ENCODE measurements around the gene MIGA1. TPM values are rescaled to one million over a fixed set of nuclear protein-coding genes. Genes with fewer than 3 reads are reported as not detected.

The MIGA1 gene
- total and polyA plus RNA-seq, 2 of the 4 experiments (the other 2 are of a cell fraction) = 5.7 to 16.3 TPM

- no peaks in the 10 kb centered on the region for H3K27me3 ChIP-seq (ENCODE audit: control insufficient read depth, insufficient read depth, low read length)
- H3K4me1 ChIP-seq (ENCODE audit: control insufficient read depth, insufficient read depth, low read length) = peaks cover 4% of the 10 kb centered on the region; the same call in 1 of the 2 replicates
- BruUV-seq (replicated peaks) = no TSS peak
- no peak overlapping the region for H2AFZ ChIP-seq (replicated peaks; ENCODE audit: low read length, poor library complexity)
- H3K4me3 ChIP-seq (ENCODE audit: insufficient read depth, low read depth, low read length) = no peak overlapping the region
- no peak overlapping the region for H2AK5ac ChIP-seq (ENCODE audit: low read depth, low read length)
- peaks cover 2% of the 10 kb centered on the region; the same call in 1 of the 2 replicates for H3K36me3 ChIP-seq (ENCODE audit: control insufficient read depth, insufficient read depth, low read length)
- no peak overlapping the region for H3K23ac ChIP-seq (ENCODE audit: low read depth, low read length)
- H3K4me2 ChIP-seq (ENCODE audit: low read depth, low read length) = no peak overlapping the region
- DNase-seq (no peak), ATAC-seq (ENCODE audit: low read depth) (no peak)
- no peaks in the 10 kb centered on the region for H4K20me1 ChIP-seq (ENCODE audit: insufficient read depth, low read length)
- no peak overlapping the region for H3K56ac ChIP-seq (ENCODE audit: extremely low read depth, insufficient read depth, low read length)
- CTCF ChIA-PET = interaction anchor here (0.5 kb wide), 1 partner anchor 240 kb away, joined by 7 read pairs; no protein-coding TSS in a partner anchor
- in situ Hi-C loops (cut with MboI; ENCODE audit: low sequenced_read_pairs) (no loop called here), intact Hi-C loops (cut with micrococcal nuclease) (no loop called here), dilution Hi-C loops (cut with HindIII; ENCODE audit: low sequenced_read_pairs, unreplicated experiment) (no loop called here)
- no peak overlapping the region for H2BK120ac ChIP-seq (ENCODE audit: low read depth, low read length)
- H3K18ac ChIP-seq (ENCODE audit: low read depth, low read length) = no peak overlapping the region
- TF ChIP-seq CEBPB (IDR thresholded peaks at IDR 0.05; ENCODE audit: low read depth, low read length) = no peak
- no peak overlapping the region for H2BK20ac ChIP-seq (ENCODE audit: low read depth, low read length)
- H3K9ac ChIP-seq (ENCODE audit: low read depth, low read length) = no peak overlapping the region
- H4K91ac ChIP-seq (ENCODE audit: insufficient read depth, low read depth, low read length) = no peak overlapping the region
- no peaks in the 10 kb centered on the region for H3K9me1 ChIP-seq (ENCODE audit: insufficient read depth, low read length)
- H2BK5ac ChIP-seq (ENCODE audit: low read depth, low read length, poor library complexity, severe bottlenecking) = no peak overlapping the region
- no peaks in the 10 kb centered on the region for H3K9me3 ChIP-seq (ENCODE audit: control insufficient read depth, insufficient read depth, low read length)
- peaks cover 0 to 26% of the 10 kb centered on the region in 2 experiments; a peak in 3 of 4 replicates for H3K79me1 ChIP-seq (ENCODE audit: low read depth in 1 of 2, low read length in 2 of 2)
- no peak overlapping the region for H3K4ac ChIP-seq (ENCODE audit: low read depth, low read length)
- H2AK9ac ChIP-seq (replicated peaks; ENCODE audit: low read depth, low read length, poor library complexity) = no peak overlapping the region
- WGBS, 2 experiments (ENCODE audit: extremely low coverage in 2 of 2, insufficient read length in 1 of 2) = no CpG with 5 or more reads among the region's 1 CpG
- POLR2A ChIA-PET (ENCODE audit: unreplicated experiment) = no interaction called here
- no peak overlapping the region for H3K27ac ChIP-seq (ENCODE audit: insufficient read depth, low read length)
- no peak overlapping the region for H4K8ac ChIP-seq (ENCODE audit: low read depth in 2 of 2, low read length in 2 of 2)
- H4K5ac ChIP-seq (ENCODE audit: low read depth, low read length) = no peak overlapping the region
- no peak overlapping the region for H2BK15ac ChIP-seq (ENCODE audit: low read depth, low read length)
- no peak overlapping the region for H3K14ac ChIP-seq (replicated peaks; ENCODE audit: low read depth, low read length)
Observed at GRCh38 chr1:77873461-77873860, 94.0 kb downstream of the MIGA1 start.

Measured in IMR-90 (cell line).